ENCODE results near the gene FCER1G.

FCER1G gene

GRCh38 chr1:161172349-161172748 lies 42.7 kb upstream of the FCER1G start:
- Histone ChIP-seq H3K4me1 (ENCODE audit: insufficient read depth, low read length, poor library complexity, severe bottlenecking) (peaks cover 22% of the 10 kb centered on the region), H3K79me2 (ENCODE audit: insufficient read depth, low read length) (peaks cover 31% of the 10 kb centered on the region), H3K9ac (ENCODE audit: low read depth, low read length, poor library complexity, severe bottlenecking) (no peak overlapping the region), H3K27me3 (ENCODE audit: insufficient read depth, low read length, poor library complexity, severe bottlenecking) (no peaks in the 10 kb centered on the region), H4K20me1 (ENCODE audit: insufficient read depth, low read length, poor library complexity, severe bottlenecking) (peaks cover 6% of the 10 kb centered on the region), H3K4me3 (ENCODE audit: low read length, poor library complexity, severe bottlenecking) (no peak overlapping the region), H3K36me3 (ENCODE audit: insufficient read depth, low read length) (peaks cover 36% of the 10 kb centered on the region; the same call in 1 of the 2 replicates), H2AFZ (ENCODE audit: low read length) (no peak overlapping the region), H3K9me3 (ENCODE audit: insufficient read depth, low read depth, low read length) (no peaks in the 10 kb centered on the region), H3K4me2 (ENCODE audit: low read depth, low read length, poor library complexity, severe bottlenecking) (no peak overlapping the region), H3K9me2 (replicated peaks; ENCODE audit: low read depth, low read length) (no peaks in the 10 kb centered on the region), H3F3A (ENCODE audit: low read depth) (no peaks in the 10 kb centered on the region)
- TF ChIP-seq EZH2phosphoT487 (IDR thresholded peaks at IDR 0.05; ENCODE audit: borderline replicate concordance): no peak
- TF ChIP-seq, protein P1, sequence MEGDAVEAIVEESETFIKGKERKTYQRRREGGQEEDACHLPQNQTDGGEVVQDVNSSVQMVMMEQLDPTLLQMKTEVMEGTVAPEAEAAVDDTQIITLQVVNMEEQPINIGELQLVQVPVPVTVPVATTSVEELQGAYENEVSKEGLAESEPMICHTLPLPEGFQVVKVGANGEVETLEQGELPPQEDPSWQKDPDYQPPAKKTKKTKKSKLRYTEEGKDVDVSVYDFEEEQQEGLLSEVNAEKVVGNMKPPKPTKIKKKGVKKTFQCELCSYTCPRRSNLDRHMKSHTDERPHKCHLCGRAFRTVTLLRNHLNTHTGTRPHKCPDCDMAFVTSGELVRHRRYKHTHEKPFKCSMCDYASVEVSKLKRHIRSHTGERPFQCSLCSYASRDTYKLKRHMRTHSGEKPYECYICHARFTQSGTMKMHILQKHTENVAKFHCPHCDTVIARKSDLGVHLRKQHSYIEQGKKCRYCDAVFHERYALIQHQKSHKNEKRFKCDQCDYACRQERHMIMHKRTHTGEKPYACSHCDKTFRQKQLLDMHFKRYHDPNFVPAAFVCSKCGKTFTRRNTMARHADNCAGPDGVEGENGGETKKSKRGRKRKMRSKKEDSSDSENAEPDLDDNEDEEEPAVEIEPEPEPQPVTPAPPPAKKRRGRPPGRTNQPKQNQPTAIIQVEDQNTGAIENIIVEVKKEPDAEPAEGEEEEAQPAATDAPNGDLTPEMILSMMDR (conservative IDR thresholded peaks at IDR 0.05; ENCODE audit: low read length): no peak

DNA sequence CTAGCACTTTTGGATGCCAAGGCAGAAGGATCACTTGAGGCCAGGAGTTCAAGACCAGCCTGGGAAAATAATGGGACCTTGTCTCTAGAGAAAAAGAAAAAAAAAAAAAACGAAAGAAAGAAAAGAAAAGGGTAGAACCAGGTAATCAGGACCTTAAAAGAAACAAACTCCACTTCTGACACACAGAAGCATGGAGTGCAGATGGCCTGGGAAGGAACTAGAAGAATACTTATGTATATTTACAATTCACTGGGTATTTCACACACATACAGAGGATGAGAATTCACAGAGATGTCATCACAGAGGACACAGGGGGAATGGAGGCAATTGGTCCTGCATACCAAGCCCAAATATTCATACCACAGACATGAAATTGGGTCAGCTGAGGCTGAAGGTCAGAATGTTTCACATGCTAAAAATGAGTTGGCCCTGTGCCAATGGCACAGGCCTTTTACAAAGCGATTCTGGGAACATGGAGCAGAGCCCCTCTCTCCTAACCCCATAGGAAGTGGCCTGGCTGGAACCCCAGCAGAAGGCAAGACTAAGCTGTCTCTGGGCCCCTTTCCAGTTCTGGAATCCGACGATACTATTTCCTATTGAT lies 42.2 kb upstream of the FCER1G start:
- Histone ChIP-seq H3K27me3 (ENCODE audit: insufficient read depth, low read length, poor library complexity, severe bottlenecking) (no peaks in the 10 kb centered on the region), H4K20me1 (ENCODE audit: insufficient read depth, low read length, poor library complexity, severe bottlenecking) (peaks cover 6% of the 10 kb centered on the region), H3K4me1 (ENCODE audit: insufficient read depth, low read length, poor library complexity, severe bottlenecking) (peaks cover 25% of the 10 kb centered on the region), H3K36me3 (ENCODE audit: insufficient read depth, low read length) (peaks cover 36% of the 10 kb centered on the region; the same call in 1 of the 2 replicates), H2AFZ (ENCODE audit: low read length) (no peak overlapping the region), H3K9ac (ENCODE audit: low read depth, low read length, poor library complexity, severe bottlenecking) (no peak overlapping the region), H3K9me2 (replicated peaks; ENCODE audit: low read depth, low read length) (no peaks in the 10 kb centered on the region), H3K9me3 (ENCODE audit: insufficient read depth, low read depth, low read length) (no peaks in the 10 kb centered on the region), H3K79me2 (ENCODE audit: insufficient read depth, low read length) (peaks cover 28% of the 10 kb centered on the region), H3K4me3 (ENCODE audit: low read length, poor library complexity, severe bottlenecking) (no peak overlapping the region), H3F3A (ENCODE audit: low read depth) (no peaks in the 10 kb centered on the region), H3K4me2 (ENCODE audit: low read depth, low read length, poor library complexity, severe bottlenecking) (no peak overlapping the region)
- no peak for TF ChIP-seq EZH2phosphoT487 (IDR thresholded peaks at IDR 0.05; ENCODE audit: borderline replicate concordance)
- TF ChIP-seq, protein P1 (conservative IDR thresholded peaks at IDR 0.05; ENCODE audit: low read length): no peak

DNA sequence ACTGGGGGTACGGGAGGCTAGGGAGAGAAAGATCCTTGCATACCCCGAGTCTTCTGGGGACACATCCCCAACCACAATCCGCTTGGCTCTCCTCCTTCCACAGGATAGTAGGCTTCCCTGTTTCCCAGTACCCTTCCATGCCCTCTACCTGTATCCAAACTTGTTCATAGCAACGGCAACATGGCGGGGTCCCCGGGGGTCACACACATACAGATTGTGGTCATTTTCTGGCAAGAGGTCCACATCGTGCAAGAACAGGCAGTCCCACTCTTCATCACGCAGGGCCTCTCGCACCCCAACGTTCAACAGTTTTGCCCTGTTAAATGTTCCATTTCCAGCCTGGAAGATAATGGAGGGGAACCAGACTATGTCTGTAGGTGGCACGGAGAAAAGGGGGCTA lies 41.4 kb upstream of the FCER1G start:
- TF ChIP-seq, protein P1 (conservative IDR thresholded peaks at IDR 0.05; ENCODE audit: low read length): no peak
- TF ChIP-seq EZH2phosphoT487 (IDR thresholded peaks at IDR 0.05; ENCODE audit: borderline replicate concordance): no peak
- H4K20me1 ChIP-seq (ENCODE audit: insufficient read depth, low read length, poor library complexity, severe bottlenecking): peaks cover 6% of the 10 kb centered on the region
- peaks cover 27% of the 10 kb centered on the region for H3K79me2 ChIP-seq (ENCODE audit: insufficient read depth, low read length)
- no peaks in the 10 kb centered on the region for H3K9me3 ChIP-seq (ENCODE audit: insufficient read depth, low read depth, low read length)
- no peak overlapping the region for H3K4me3 ChIP-seq (ENCODE audit: low read length, poor library complexity, severe bottlenecking)
- H3K9ac ChIP-seq (ENCODE audit: low read depth, low read length, poor library complexity, severe bottlenecking): no peak overlapping the region
- peaks cover 27% of the 10 kb centered on the region for H3K4me1 ChIP-seq (ENCODE audit: insufficient read depth, low read length, poor library complexity, severe bottlenecking)
- H3K27me3 ChIP-seq (ENCODE audit: insufficient read depth, low read length, poor library complexity, severe bottlenecking): no peaks in the 10 kb centered on the region
- no peak overlapping the region for H3K4me2 ChIP-seq (ENCODE audit: low read depth, low read length, poor library complexity, severe bottlenecking)
- H3K9me2 ChIP-seq (replicated peaks; ENCODE audit: low read depth, low read length): no peaks in the 10 kb centered on the region
- H2AFZ ChIP-seq (ENCODE audit: low read length): no peak overlapping the region
- H3K36me3 ChIP-seq (ENCODE audit: insufficient read depth, low read length): peaks cover 36% of the 10 kb centered on the region; the same call in 1 of the 2 replicates
- no peaks in the 10 kb centered on the region for H3F3A ChIP-seq (ENCODE audit: low read depth)

Measured in Loucy (cell line).